ENCODE results near the gene MALRD1.

GRCh38 chr10:19730167-19730906 lies 681.7 kb downstream of the MALRD1 start:
- TF ChIP-seq POLR2AphosphoS5 (IDR thresholded peaks at IDR 0.05; ENCODE audit: low read depth, low read length) (no peak), TAF1 (IDR thresholded peaks at IDR 0.05; ENCODE audit: borderline replicate concordance, insufficient read depth, low read length) (peak; percentile 19; the same call in 1 of the 2 replicates)

Data from PFSK-1 (cell line).